H1 (cell line): ENCODE results near the gene HLA-DPA1. TPM values are rescaled to one million over a fixed set of nuclear protein-coding genes. Genes with fewer than 3 reads are reported as not detected.

ENCODE experiments used
- CTCF ChIA-PET: fragments of 300-600 bp; sonication (Branson Sonifier 250); formaldehyde crosslinking; loops from one replicate; lab custom pipeline; 2021; ENCODE audit not compliant: partially characterized antibody; lab: Charles Lee
- POLR2A ChIA-PET: fragments of 300-600 bp; sonication (Branson Sonifier 250); formaldehyde crosslinking; loops from one replicate; lab custom pipeline; 2021; ENCODE audit warnings: inconsistent platforms; ENCODE audit not compliant: partially characterized antibody; lab: Charles Lee
- DNase-seq, 2 experiments: peaks; one replicate each; pipeline versions ENCODE4 v3.0.0 to v3.0.0-alpha.2; 2010 to 2022; ENCODE audit warnings: low spot score in 2 of 2, low read depth in 1 of 2, mixed read lengths in 1 of 2
- FAIRE-seq: peaks from 2 replicates; lab custom pipeline; 2011; peaks lifted over from hg19 to GRCh38; lab: Jason Lieb, UNC
- H2AFZ ChIP-seq: 2 replicates; pipeline ENCODE4 v1.8.1; 2012; ENCODE audit warnings: low read length, inconsistent platforms
- H2AK5ac ChIP-seq: 2 replicates; pipeline ENCODE4 v1.6.1; 2013; ENCODE audit warnings: low read depth, low read length
- H2BK120ac ChIP-seq: replicated peaks from 2 replicates; pipeline ENCODE3; 2013; ENCODE audit warnings: low read depth, low read length, inconsistent platforms
- H2BK12ac ChIP-seq: 2 replicates; pipeline ENCODE4 v1.6.1; 2013; ENCODE audit warnings: low read depth, low read length
- H2BK15ac ChIP-seq: 2 replicates; pipeline ENCODE4 v1.6.1; 2013; ENCODE audit warnings: low read length
- H2BK20ac ChIP-seq: 2 replicates; pipeline ENCODE4 v1.6.1; 2013; ENCODE audit warnings: low read length
- H2BK5ac ChIP-seq: 2 replicates; pipeline ENCODE4 v1.6.1; 2013; ENCODE audit warnings: low read depth, low read length
- H3K14ac ChIP-seq: 2 replicates; pipeline ENCODE4 v1.6.1; 2013; ENCODE audit warnings: inconsistent platforms; ENCODE audit not compliant: insufficient read length
- H3K18ac ChIP-seq: 2 replicates; pipeline ENCODE4 v1.6.1; 2013; ENCODE audit warnings: low read length; ENCODE audit errors: extremely low read depth
- H3K23ac ChIP-seq: 2 replicates; pipeline ENCODE4 v1.6.1; 2013; ENCODE audit warnings: inconsistent platforms; ENCODE audit not compliant: insufficient read length
- H3K23me2 ChIP-seq: 2 replicates; pipeline ENCODE4 v1.6.1; 2013; ENCODE audit warnings: low read depth, low read length
- H3K27ac ChIP-seq: 2 replicates; pipeline ENCODE4 v1.6.1; 2011; ENCODE audit warnings: low read depth, low read length, inconsistent platforms
- H3K27me3 ChIP-seq, 4 experiments: replicated peaks in 1 of 4; 1 replicate in 1 of 4; 2 replicates in 3 of 4; pipeline versions ENCODE4 v1.6.1 to v1.8.1; 2011 to 2013; ENCODE audit warnings: low read length in 3 of 4, mild to moderate bottlenecking in 3 of 4, inconsistent platforms in 2 of 4, mixed read lengths in 2 of 4, moderate library complexity in 1 of 4; ENCODE audit not compliant: control insufficient read depth in 3 of 4, insufficient read depth in 3 of 4; ENCODE audit errors: extremely low read depth in 1 of 4
- H3K36me3 ChIP-seq, 4 experiments: 2 replicates each; pipeline versions ENCODE4 v1.6.1 to v1.8.1; 2011 to 2013; ENCODE audit warnings: mild to moderate bottlenecking in 4 of 4, low read length in 3 of 4, moderate library complexity in 2 of 4, control low read depth in 1 of 4, inconsistent platforms in 1 of 4; ENCODE audit not compliant: insufficient read depth in 4 of 4, control insufficient read depth in 2 of 4
- H3K4ac ChIP-seq: replicated peaks from 2 replicates; pipeline ENCODE3; 2013; ENCODE audit warnings: low read length, low read depth, mixed read lengths, inconsistent platforms; ENCODE audit not compliant: insufficient read length
- H3K4me1 ChIP-seq, 4 experiments: replicated peaks in 1 of 4; 1 replicate in 1 of 4; 2 replicates in 3 of 4; pipeline versions ENCODE4 v1.6.1 to v1.8.1; 2011 to 2013; ENCODE audit warnings: low read length in 3 of 4, inconsistent platforms in 2 of 4, mixed read lengths in 1 of 4; ENCODE audit not compliant: insufficient read depth in 4 of 4, control insufficient read depth in 3 of 4
- H3K4me2 ChIP-seq, 2 experiments: 2 replicates each; pipeline versions ENCODE4 v1.6.1 to v1.8.1; 2011 to 2013; ENCODE audit warnings: low read depth in 2 of 2, low read length in 2 of 2, control low read depth in 1 of 2, inconsistent platforms in 1 of 2, mild to moderate bottlenecking in 1 of 2; ENCODE audit not compliant: insufficient read depth in 1 of 2
- H3K4me3 ChIP-seq, 4 experiments: fragments of 200-600, 300-600 bp in 1 of 4; sonication (generic), shearing (Covaris generic), sonication (Bioruptor Twin) in 1 of 4; 2 replicates each; pipeline versions ENCODE4 v1.5.1 to v1.8.1; 2011 to 2016; ENCODE audit warnings: low read length in 4 of 4, low read depth in 3 of 4, control low read depth in 2 of 4, inconsistent platforms in 2 of 4, mild to moderate bottlenecking in 2 of 4, mixed read lengths in 1 of 4, moderate library complexity in 1 of 4; ENCODE audit not compliant: insufficient read depth in 2 of 4; ENCODE audit errors: extremely low read depth in 1 of 4
- H3K56ac ChIP-seq: replicated peaks from 2 replicates; pipeline ENCODE3; 2013; ENCODE audit warnings: low read depth, mild to moderate bottlenecking, mixed read lengths, low read length, inconsistent platforms; ENCODE audit not compliant: insufficient read length
- H3K79me1 ChIP-seq: 2 replicates; pipeline ENCODE4 v1.6.1; 2013; ENCODE audit warnings: low read depth, low read length, control low read depth
- H3K79me2 ChIP-seq, 2 experiments: 2 replicates each; pipeline versions ENCODE4 v1.6.1 to v1.8.1; 2012 to 2013; ENCODE audit warnings: low read length in 2 of 2, mild to moderate bottlenecking in 2 of 2, inconsistent platforms in 1 of 2; ENCODE audit not compliant: insufficient read depth in 2 of 2, control insufficient read depth in 1 of 2
- H3K9ac ChIP-seq, 4 experiments: replicated peaks in 1 of 4; 1 replicate in 1 of 4; 2 replicates in 3 of 4; pipeline versions ENCODE4 v1.6.1 to v1.8.1; 2011 to 2013; ENCODE audit warnings: low read depth in 3 of 4, low read length in 3 of 4, control low read depth in 2 of 4, mild to moderate bottlenecking in 2 of 4, moderate library complexity in 2 of 4, inconsistent platforms in 1 of 4; ENCODE audit errors: extremely low read depth in 1 of 4
- H3K9me3 ChIP-seq, 2 experiments: 2 replicates each; pipeline versions ENCODE4 v1.6.1 to v1.8.1; 2012 to 2013; ENCODE audit warnings: mild to moderate bottlenecking in 2 of 2, moderate library complexity in 2 of 2, control low read depth in 1 of 2, inconsistent platforms in 1 of 2, low read depth in 1 of 2, low read length in 1 of 2, mixed read lengths in 1 of 2; ENCODE audit not compliant: insufficient read depth in 2 of 2
- H4K20me1 ChIP-seq, 2 experiments: replicated peaks in 1 of 2; 2 replicates each; pipeline versions ENCODE3 to v1.8.1; 2011 to 2013; ENCODE audit warnings: inconsistent platforms in 2 of 2, low read length in 2 of 2, mild to moderate bottlenecking in 1 of 2; ENCODE audit not compliant: insufficient read depth in 2 of 2, control insufficient read depth in 1 of 2
- H4K5ac ChIP-seq: 2 replicates; pipeline ENCODE4 v1.6.1; 2013; ENCODE audit warnings: low read length, low read depth, mixed read lengths, inconsistent platforms; ENCODE audit not compliant: insufficient read length
- H4K8ac ChIP-seq: 2 replicates; pipeline ENCODE4 v1.8.0; 2013; ENCODE audit warnings: mild to moderate bottlenecking, moderate library complexity, low read length, inconsistent platforms; ENCODE audit not compliant: insufficient read depth; ENCODE audit errors: extremely low read depth
- H4K91ac ChIP-seq: replicated peaks from 2 replicates; pipeline ENCODE3; 2013; ENCODE audit warnings: low read length, mixed read lengths, inconsistent platforms; ENCODE audit not compliant: insufficient read length
- JUND ChIP-seq: IDR thresholded peaks from 2 replicates; pipeline ENCODE4 v1.6.1; 2011; ENCODE audit warnings: mild to moderate bottlenecking, improper control_type of control experiment, low read length
- WGBS, 2 experiments: shearing (Covaris generic) in 1 of 2; methylation state at CpG; one replicate each; pipeline versions ENCODE4 v1.1.6 to v1.1.7; 2013 to 2015; ENCODE audit warnings: low lambda C conversion rate in 2 of 2, mixed read lengths in 2 of 2, inconsistent platforms in 1 of 2, low coverage in 1 of 2, missing lambda C conversion rate in 1 of 2; ENCODE audit not compliant: insufficient replicate concordance in 2 of 2, insufficient coverage in 1 of 2, insufficient read length in 1 of 2; ENCODE audit errors: extremely low coverage in 1 of 2, missing lambda C conversion rate in 1 of 2; 5-methylcytosine and 5-hydroxymethylcytosine counted together
- polyA plus RNA-seq, 7 experiments: library from polyadenylated mRNA; depleted of rRNA in 3 of 7; stranded (reverse) in 5 of 7; unstranded in 2 of 7; fragments of >200 nt in 5 of 7; fragments of 200-250 nt in 2 of 7; gene quantifications; 1 replicate in 5 of 7; 2 replicates in 1 of 7; 4 replicates in 1 of 7; pipeline versions ENCODE4 v1.2.1 to v1.2.3, GENCODE V29; 2011 to 2013; ENCODE audit warnings: missing spikeins in 2 of 7, mixed read lengths in 2 of 7
- total RNA-seq: library from RNA; stranded (reverse); fragmentation: NEBNext Ultra II Directional; extraction: Animal tissue kit (Norgen Biotek cat#: 25700); gene quantifications from 2 replicates; pipeline ENCODE4 v1.2.1, GENCODE V29; 2021
- TF ChIP-seq, protein P1 (sequence below), 3 experiments: IDR thresholded peaks; 1 replicate in 2 of 3; 2 replicates in 1 of 3; pipeline versions ENCODE4 v1.5.1 to v1.6.1; 2011; ENCODE audit warnings: low read length in 3 of 3, mild to moderate bottlenecking in 3 of 3, inconsistent platforms in 2 of 3, low read depth in 1 of 3, moderate library complexity in 1 of 3; ENCODE audit not compliant: insufficient read depth in 1 of 3; ENCODE audit errors: control extremely low read depth in 1 of 3

HLA-DPA1 gene
- total and polyA plus RNA-seq, 2 of the 8 experiments (the other 6 are each of a cell fraction or from before 2014, with no cell fraction given): 6.2 to 13.1 TPM

DNA sequence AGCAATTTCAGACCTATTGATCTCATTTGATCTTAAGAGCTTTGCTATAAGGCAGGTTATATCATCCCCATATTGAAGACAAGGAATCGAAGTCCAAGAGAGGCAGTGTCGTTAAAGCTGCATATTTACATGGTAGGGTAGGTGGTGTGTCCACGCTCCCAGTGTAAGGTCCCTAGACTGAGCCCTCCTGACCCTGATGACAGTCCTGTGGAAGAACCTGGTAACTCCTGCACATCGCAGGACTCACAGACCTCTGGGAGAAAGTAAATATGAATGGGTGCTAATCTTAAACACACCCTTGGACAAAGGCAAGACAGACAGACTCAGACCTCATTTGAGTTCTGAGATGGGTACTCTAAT lies 1.7 kb upstream of the HLA-DPA1 start:
- POLR2A ChIA-PET: interaction anchor here (0.8 to 1.0 kb wide), 2 partner anchors 68 to 74 kb away, joined by 3 read pairs; no protein-coding TSS in a partner anchor
- Histone ChIP-seq H4K8ac (no peak overlapping the region), H3K14ac (no peak overlapping the region), H2BK20ac (no peak overlapping the region), H3K36me3 (no peaks in the 10 kb centered on the region), H3K4me3 (no peak overlapping the region), H3K79me2 (no peaks in the 10 kb centered on the region), H3K9me3 (no peaks in the 10 kb centered on the region), H4K91ac (no peak overlapping the region), H2BK15ac (0 out of 2 replicates have a peak overlapping the region, but pooled peaks have one; percentile 53), H2AK5ac (no peak overlapping the region), H3K23me2 (peaks cover under 1% of the 10 kb centered on the region; the same call in 1 of the 2 replicates), H3K18ac (no peak overlapping the region)
- WGBS, 2 experiments: 89% methylated on average over 4 of the region's 4 CpGs; no CpG with 5 or more reads in 1 of the 2 experiments
- FAIRE-seq (no peak), DNase-seq (no peak)
- CTCF ChIA-PET: interaction anchor here (0.6 to 2.7 kb wide), 7 partner anchors 10 to 121 kb away, joined by 3 to 12 read pairs (median 4); no protein-coding TSS in a partner anchor
- TF ChIP-seq JUND: no peak
- TF ChIP-seq, protein P1, sequence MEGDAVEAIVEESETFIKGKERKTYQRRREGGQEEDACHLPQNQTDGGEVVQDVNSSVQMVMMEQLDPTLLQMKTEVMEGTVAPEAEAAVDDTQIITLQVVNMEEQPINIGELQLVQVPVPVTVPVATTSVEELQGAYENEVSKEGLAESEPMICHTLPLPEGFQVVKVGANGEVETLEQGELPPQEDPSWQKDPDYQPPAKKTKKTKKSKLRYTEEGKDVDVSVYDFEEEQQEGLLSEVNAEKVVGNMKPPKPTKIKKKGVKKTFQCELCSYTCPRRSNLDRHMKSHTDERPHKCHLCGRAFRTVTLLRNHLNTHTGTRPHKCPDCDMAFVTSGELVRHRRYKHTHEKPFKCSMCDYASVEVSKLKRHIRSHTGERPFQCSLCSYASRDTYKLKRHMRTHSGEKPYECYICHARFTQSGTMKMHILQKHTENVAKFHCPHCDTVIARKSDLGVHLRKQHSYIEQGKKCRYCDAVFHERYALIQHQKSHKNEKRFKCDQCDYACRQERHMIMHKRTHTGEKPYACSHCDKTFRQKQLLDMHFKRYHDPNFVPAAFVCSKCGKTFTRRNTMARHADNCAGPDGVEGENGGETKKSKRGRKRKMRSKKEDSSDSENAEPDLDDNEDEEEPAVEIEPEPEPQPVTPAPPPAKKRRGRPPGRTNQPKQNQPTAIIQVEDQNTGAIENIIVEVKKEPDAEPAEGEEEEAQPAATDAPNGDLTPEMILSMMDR (IDR thresholded peaks at IDR 0.05; ENCODE audit: control extremely low read depth in 1 of 3, insufficient read depth in 1 of 3, low read depth in 1 of 3, low read length in 3 of 3): no peak
- TF ChIP-seq, all 59 proteins: peak for 0
- Histone ChIP-seq H2BK120ac (no peak overlapping the region), H3K4ac (no peak overlapping the region), H3K4me2 (no peak overlapping the region), H2BK12ac (no peak overlapping the region), H4K5ac (no peak overlapping the region), H2BK5ac (no peak overlapping the region), H2AFZ (no peak overlapping the region), H3K27ac (no peak overlapping the region), H3K79me1 (no peaks in the 10 kb centered on the region), H3K23ac (no peak overlapping the region), H3K27me3 (no peaks in the 10 kb centered on the region), H3K9ac (no peak overlapping the region), H3K4me1 (peaks cover 0 to 2% (median 0%) of the 10 kb centered on the region in 4 experiments; a peak in 2 of 7 replicates), H3K56ac (no peak overlapping the region), H4K20me1 (no peaks in the 10 kb centered on the region)
